Liver (tissue), 9 donors: ENCODE data around the gene CACNB1. TPM values are rescaled to one million over a fixed set of nuclear protein-coding genes. Genes with fewer than 3 reads are reported as not detected.

Experiments
- DNase-seq: peaks from one replicate; pipeline ENCODE4 v3.0.0-alpha.2; 2017; ENCODE audit warnings: low spot score
- H3K27ac ChIP-seq, 2 donors: one replicate each; pipeline ENCODE4 v1.7.0; 2013; ENCODE audit warnings: inconsistent platforms in 2 of 2, low read length in 2 of 2, control low read depth in 1 of 2, low read depth in 1 of 2, mild to moderate bottlenecking in 1 of 2
- H3K27me3 ChIP-seq, 4 donors: one replicate each; pipeline versions ENCODE4 v1.6.1 to v1.7.0; 2013; ENCODE audit warnings: low read length in 3 of 4, inconsistent platforms in 1 of 4, mild to moderate bottlenecking in 1 of 4, moderate library complexity in 1 of 4; ENCODE audit not compliant: control insufficient read depth in 4 of 4, insufficient read depth in 4 of 4
- H3K36me3 ChIP-seq, 4 donors: one replicate each; pipeline versions ENCODE4 v1.6.1 to v1.7.0; 2013; ENCODE audit warnings: low read length in 3 of 4, mild to moderate bottlenecking in 3 of 4, low read depth in 1 of 4, moderate library complexity in 1 of 4; ENCODE audit not compliant: control insufficient read depth in 4 of 4, insufficient read depth in 3 of 4
- H3K4me1 ChIP-seq, 4 donors: one replicate each; pipeline versions ENCODE4 v1.6.1 to v1.7.0; 2013; ENCODE audit warnings: low read length in 3 of 4, mild to moderate bottlenecking in 3 of 4, moderate library complexity in 1 of 4; ENCODE audit not compliant: control insufficient read depth in 4 of 4, insufficient read depth in 4 of 4
- H3K4me3 ChIP-seq, 3 donors: one replicate each; pipeline versions ENCODE4 v1.6.1 to v1.7.0; 2013; ENCODE audit warnings: low read length in 3 of 3, control low read depth in 1 of 3, low read depth in 1 of 3, mild to moderate bottlenecking in 1 of 3
- H3K9ac ChIP-seq, 2 donors: one replicate each; pipeline ENCODE4 v1.7.0; 2013; ENCODE audit warnings: low read length in 2 of 2, mild to moderate bottlenecking in 2 of 2, moderate library complexity in 2 of 2, control low read depth in 1 of 2, low read depth in 1 of 2
- H3K9me3 ChIP-seq, 4 donors: one replicate each; pipeline versions ENCODE4 v1.6.1 to v1.7.0; 2013; ENCODE audit warnings: low read length in 3 of 4; ENCODE audit not compliant: control insufficient read depth in 4 of 4
- CTCF ChIP-seq: fragments of 150-350 bp; IDR thresholded peaks from 2 replicates; pipeline ENCODE4 v1.5.1; 2017; ENCODE audit warnings: improper control_type of control experiment, low read depth, low read length; ENCODE audit not compliant: missing input control
- FOXA1 ChIP-seq: IDR thresholded peaks from 2 replicates; pipeline ENCODE4 v1.6.1; 2016; ENCODE audit warnings: antibody characterized with exemption
- FOXA2 ChIP-seq: IDR thresholded peaks from 2 replicates; pipeline ENCODE4 v1.6.1; 2016; ENCODE audit warnings: antibody characterized with exemption
- HNF4A ChIP-seq, 2 donors: conservative IDR thresholded peaks; 2 replicates each; pipeline ENCODE4 v1.6.1; 2016; ENCODE audit warnings: antibody characterized with exemption in 2 of 2, mild to moderate bottlenecking in 2 of 2
- JUND ChIP-seq, 2 donors: IDR thresholded peaks; 2 replicates each; pipeline ENCODE4 v1.6.1; 2016; ENCODE audit warnings: antibody characterized with exemption in 2 of 2
- SP1 ChIP-seq: IDR thresholded peaks from 2 replicates; pipeline ENCODE4 v1.6.1; 2018; ENCODE audit warnings: antibody characterized with exemption, mild to moderate bottlenecking
- TAF1 ChIP-seq: conservative IDR thresholded peaks from 2 replicates; pipeline ENCODE4 v1.6.1; 2016; ENCODE audit warnings: antibody characterized with exemption, mild to moderate bottlenecking
- YY1 ChIP-seq: IDR thresholded peaks from 2 replicates; pipeline ENCODE4 v1.6.1; 2016; ENCODE audit warnings: antibody characterized with exemption, mild to moderate bottlenecking
- WGBS: extraction: QIAGEN DNeasy Blood & Tissue Kit; methylation state at CpG from one replicate; pipeline ENCODE4 v1.1.7; 2013; 5-methylcytosine and 5-hydroxymethylcytosine counted together
- polyA plus RNA-seq, 2 donors: library from polyadenylated mRNA; stranded (reverse) in 1 of 2; unstranded in 1 of 2; fragments of 200-250 nt in 1 of 2; fragments of >200 nt in 1 of 2; fragmentation: Nextera tagmentation in 1 of 2; extraction: Ambion mirVana in 1 of 2; gene quantifications; one replicate each; pipeline versions ENCODE4 v1.2.1 to v1.2.3, GENCODE V29; 2013 to 2015
- total RNA-seq, 2 donors: library from RNA; depleted of rRNA; stranded (reverse); fragments of >200 nt; gene quantifications; one replicate each; pipeline ENCODE4 v1.2.3, GENCODE V29; 2014
- TF ChIP-seq, protein P1 (sequence below): IDR thresholded peaks from 2 replicates; pipeline ENCODE4 v1.6.1; 2016; ENCODE audit warnings: antibody characterized with exemption
- TF ChIP-seq, protein P2 (sequence below): IDR thresholded peaks from 2 replicates; pipeline ENCODE4 v1.6.1; 2016; ENCODE audit warnings: antibody characterized with exemption
- donor health status: healthy.
- donor health status: healthy.
- donor health status: healthy.
- donor health status: healthy.
- donor health status: healthy.

Gene CACNB1
- total and polyA plus RNA-seq, 4 donors: 0.05 to 1.3 (median 0.26) TPM

GRCh38 chr17:39243155-39243554 is 45.7 kb upstream of the CACNB1 start:
- Histone ChIP-seq H3K27ac (no peak overlapping the region), H3K4me1 (peaks cover 0 to 7% (median 3%) of the 10 kb centered on the region in 4 donors), H3K9ac (no peak overlapping the region), H3K27me3 (no peaks in the 10 kb centered on the region), H3K9me3 (no peaks in the 10 kb centered on the region), H3K4me3 (no peak overlapping the region), H3K36me3 (no peaks in the 10 kb centered on the region)
- WGBS: 75% methylated on average over 8 of the region's 8 CpGs
- TF ChIP-seq JUND (IDR thresholded peaks at IDR 0.05): no peak
- no peak for TF ChIP-seq TAF1
- no peak for TF ChIP-seq FOXA1
- TF ChIP-seq YY1: no peak
- TF ChIP-seq, protein P1, sequence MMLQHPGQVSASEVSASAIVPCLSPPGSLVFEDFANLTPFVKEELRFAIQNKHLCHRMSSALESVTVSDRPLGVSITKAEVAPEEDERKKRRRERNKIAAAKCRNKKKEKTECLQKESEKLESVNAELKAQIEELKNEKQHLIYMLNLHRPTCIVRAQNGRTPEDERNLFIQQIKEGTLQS: no peak
- no peak for TF ChIP-seq CTCF
- DNase-seq: no peak

- WGBS: 84% methylated on average over 5 of the region's 5 CpGs
- DNase-seq: no peak
These were observed 43.2 kb upstream of the CACNB1 start for GRCh38 chr17:39240631-39241030.

More at GRCh38 chr17:39240631-39241030, 43.2 kb upstream of the CACNB1 start:
- Histone ChIP-seq H3K9ac (no peak overlapping the region), H3K4me1 (peaks cover 0 to 8% (median 2%) of the 10 kb centered on the region in 4 donors), H3K36me3 (no peaks in the 10 kb centered on the region), H3K9me3 (no peaks in the 10 kb centered on the region), H3K27me3 (no peaks in the 10 kb centered on the region), H3K27ac (no peak overlapping the region), H3K4me3 (no peak overlapping the region)
- TF ChIP-seq HNF4A (conservative IDR thresholded peaks at IDR 0.05) (no peak), FOXA2 (no peak), YY1 (no peak), SP1 (no peak), CTCF (no peak)
- TF ChIP-seq, protein P2, sequence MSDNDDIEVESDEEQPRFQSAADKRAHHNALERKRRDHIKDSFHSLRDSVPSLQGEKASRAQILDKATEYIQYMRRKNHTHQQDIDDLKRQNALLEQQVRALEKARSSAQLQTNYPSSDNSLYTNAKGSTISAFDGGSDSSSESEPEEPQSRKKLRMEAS: no peak
- TF ChIP-seq, protein P1: no peak
